SJSA1 (cell line): ENCODE results near the gene CTNNA2. TPM values are rescaled to one million over a fixed set of nuclear protein-coding genes. Genes with fewer than 3 reads are reported as not detected.

Source experiments
- DNase-seq, 2 experiments: peaks; one replicate each; pipeline ENCODE4 v3.0.0-alpha.2; 2015 to 2020; ENCODE audit warnings: low spot score in 2 of 2, low read depth in 1 of 2
- H3K27ac ChIP-seq: fragments of 250-450 bp; sonication (Bioruptor Pico); 2 replicates; pipeline ENCODE4 v1.5.1; 2020; ENCODE audit warnings: mild to moderate bottlenecking, moderate library complexity
- H3K27me3 ChIP-seq: fragments of 250-450 bp; sonication (Bioruptor Pico); replicated peaks from 2 replicates; pipeline ENCODE4 v1.5.1; 2020; ENCODE audit warnings: mild to moderate bottlenecking, moderate library complexity
- H3K36me3 ChIP-seq: fragments of 250-450 bp; sonication (Bioruptor Pico); 2 replicates; pipeline ENCODE4 v1.5.1; 2020; ENCODE audit warnings: mild to moderate bottlenecking
- H3K4me1 ChIP-seq: fragments of 250-450 bp; sonication (Bioruptor Pico); replicated peaks from 2 replicates; pipeline ENCODE4 v1.6.1; 2021; ENCODE audit warnings: mild to moderate bottlenecking
- H3K4me3 ChIP-seq: fragments of 250-450 bp; sonication (Bioruptor Pico); 2 replicates; pipeline ENCODE4 v1.5.1; 2020; ENCODE audit warnings: mild to moderate bottlenecking
- H3K9me3 ChIP-seq: fragments of 250-450 bp; sonication (Bioruptor Pico); replicated peaks from 2 replicates; pipeline ENCODE4 v1.5.1; 2020; ENCODE audit warnings: mild to moderate bottlenecking
- total RNA-seq: library from RNA; depleted of rRNA; stranded (reverse); fragments of >200 nt; shearing (Covaris generic); gene quantifications from 2 replicates; pipeline ENCODE4 v1.2.3, GENCODE V29; 2014

The CTNNA2 gene
- total RNA-seq, 1 experiment from 2014 or later = not detected

- Histone ChIP-seq H3K36me3 (no peaks in the 10 kb centered on the region), H3K27me3 (no peaks in the 10 kb centered on the region; the same call in 1 of the 2 replicates), H3K4me1 (no peaks in the 10 kb centered on the region), H3K4me3 (no peak overlapping the region), H3K27ac (no peak overlapping the region), H3K9me3 (no peaks in the 10 kb centered on the region)
- DNase-seq = no peak
Observed at GRCh38 chr2:80252294-80252986, 739.6 kb downstream of the CTNNA2 start.

GRCh38 chr2:80255918-80256781, 743.3 kb downstream of the CTNNA2 start:
- H3K36me3 ChIP-seq = no peaks in the 10 kb centered on the region
- H3K9me3 ChIP-seq = no peaks in the 10 kb centered on the region
- H3K27ac ChIP-seq = no peak overlapping the region
- no peak overlapping the region for H3K4me3 ChIP-seq
- H3K27me3 ChIP-seq = no peaks in the 10 kb centered on the region; the same call in 1 of the 2 replicates
- H3K4me1 ChIP-seq = no peaks in the 10 kb centered on the region
- DNase-seq = no peak

GRCh38 chr2:80256782-80257167, 743.9 kb downstream of the CTNNA2 start:
- no peaks in the 10 kb centered on the region; the same call in 1 of the 2 replicates for H3K27me3 ChIP-seq
- no peak overlapping the region for H3K4me3 ChIP-seq
- H3K36me3 ChIP-seq = no peaks in the 10 kb centered on the region
- no peaks in the 10 kb centered on the region for H3K9me3 ChIP-seq
- H3K4me1 ChIP-seq = no peaks in the 10 kb centered on the region
- no peak for DNase-seq
- no peak overlapping the region for H3K27ac ChIP-seq

GRCh38 chr2:80257450-80257849, 744.6 kb downstream of the CTNNA2 start:
- H3K4me3 ChIP-seq = no peak overlapping the region
- no peaks in the 10 kb centered on the region; the same call in 1 of the 2 replicates for H3K27me3 ChIP-seq
- DNase-seq = no peak
- no peaks in the 10 kb centered on the region for H3K9me3 ChIP-seq
- no peaks in the 10 kb centered on the region for H3K4me1 ChIP-seq
- H3K27ac ChIP-seq = no peak overlapping the region
- no peaks in the 10 kb centered on the region for H3K36me3 ChIP-seq

- Histone ChIP-seq H3K27me3 (no peaks in the 10 kb centered on the region; the same call in 1 of the 2 replicates), H3K9me3 (no peaks in the 10 kb centered on the region), H3K4me1 (no peaks in the 10 kb centered on the region), H3K27ac (no peak overlapping the region), H3K4me3 (no peak overlapping the region), H3K36me3 (no peaks in the 10 kb centered on the region)
- DNase-seq = no peak
Observed at GRCh38 chr2:80258341-80258740, 745.5 kb downstream of the CTNNA2 start.

- Histone ChIP-seq H3K4me3 (no peak overlapping the region), H3K27ac (no peak overlapping the region), H3K36me3 (no peaks in the 10 kb centered on the region), H3K4me1 (no peaks in the 10 kb centered on the region), H3K27me3 (no peaks in the 10 kb centered on the region; the same call in 1 of the 2 replicates), H3K9me3 (no peaks in the 10 kb centered on the region)
- DNase-seq = no peak
Observed at GRCh38 chr2:80258793-80259192, 745.9 kb downstream of the CTNNA2 start.

GRCh38 chr2:80259292-80259691, 746.4 kb downstream of the CTNNA2 start:
- no peak overlapping the region for H3K4me3 ChIP-seq
- H3K27me3 ChIP-seq = no peaks in the 10 kb centered on the region; the same call in 1 of the 2 replicates
- H3K4me1 ChIP-seq = no peaks in the 10 kb centered on the region
- H3K27ac ChIP-seq = no peak overlapping the region
- no peak for DNase-seq
- no peaks in the 10 kb centered on the region for H3K9me3 ChIP-seq
- no peaks in the 10 kb centered on the region for H3K36me3 ChIP-seq

- no peaks in the 10 kb centered on the region for H3K36me3 ChIP-seq
- H3K4me3 ChIP-seq = no peak overlapping the region
- H3K9me3 ChIP-seq = no peaks in the 10 kb centered on the region
- DNase-seq = no peak
- H3K27me3 ChIP-seq = no peaks in the 10 kb centered on the region
- H3K27ac ChIP-seq = no peak overlapping the region
- no peaks in the 10 kb centered on the region for H3K4me1 ChIP-seq
Observed at GRCh38 chr2:80266231-80266630, 753.4 kb downstream of the CTNNA2 start.

GRCh38 chr2:80269806-80270205, 757.0 kb downstream of the CTNNA2 start:
- H3K4me3 ChIP-seq = no peak overlapping the region
- H3K27me3 ChIP-seq = no peaks in the 10 kb centered on the region
- no peaks in the 10 kb centered on the region for H3K4me1 ChIP-seq
- H3K9me3 ChIP-seq = no peaks in the 10 kb centered on the region
- H3K27ac ChIP-seq = no peak overlapping the region
- DNase-seq = no peak
- H3K36me3 ChIP-seq = no peaks in the 10 kb centered on the region

GRCh38 chr2:80280598-80280997, 767.7 kb downstream of the CTNNA2 start:
- DNase-seq = no peak
- H3K27ac ChIP-seq = no peak overlapping the region
- H3K36me3 ChIP-seq = no peaks in the 10 kb centered on the region
- H3K9me3 ChIP-seq = no peaks in the 10 kb centered on the region
- H3K27me3 ChIP-seq = no peaks in the 10 kb centered on the region
- no peak overlapping the region for H3K4me3 ChIP-seq
- H3K4me1 ChIP-seq = no peaks in the 10 kb centered on the region

GRCh38 chr2:80281049-80281448, 768.2 kb downstream of the CTNNA2 start:
- H3K4me3 ChIP-seq = no peak overlapping the region
- no peaks in the 10 kb centered on the region for H3K9me3 ChIP-seq
- H3K27me3 ChIP-seq = no peaks in the 10 kb centered on the region
- no peak for DNase-seq
- H3K27ac ChIP-seq = no peak overlapping the region
- H3K4me1 ChIP-seq = no peaks in the 10 kb centered on the region
- no peaks in the 10 kb centered on the region for H3K36me3 ChIP-seq

- Histone ChIP-seq H3K4me3 (no peak overlapping the region), H3K27ac (no peak overlapping the region), H3K36me3 (no peaks in the 10 kb centered on the region), H3K9me3 (no peaks in the 10 kb centered on the region), H3K4me1 (no peaks in the 10 kb centered on the region), H3K27me3 (no peaks in the 10 kb centered on the region)
- DNase-seq = no peak
Observed at GRCh38 chr2:80288576-80288975, 775.7 kb downstream of the CTNNA2 start.

GRCh38 chr2:80291656-80292055, 778.8 kb downstream of the CTNNA2 start:
- no peaks in the 10 kb centered on the region for H3K27me3 ChIP-seq
- H3K36me3 ChIP-seq = no peaks in the 10 kb centered on the region
- no peak overlapping the region for H3K27ac ChIP-seq
- no peaks in the 10 kb centered on the region for H3K4me1 ChIP-seq
- DNase-seq = no peak
- no peaks in the 10 kb centered on the region for H3K9me3 ChIP-seq
- no peak overlapping the region for H3K4me3 ChIP-seq

GRCh38 chr2:80292474-80292873, 779.6 kb downstream of the CTNNA2 start:
- DNase-seq = no peak

More at GRCh38 chr2:80292474-80292873, 779.6 kb downstream of the CTNNA2 start:
- Histone ChIP-seq H3K36me3 (no peaks in the 10 kb centered on the region), H3K27me3 (no peaks in the 10 kb centered on the region), H3K27ac (no peak overlapping the region), H3K4me1 (no peaks in the 10 kb centered on the region), H3K4me3 (no peak overlapping the region), H3K9me3 (no peaks in the 10 kb centered on the region)
